ENCODE measurements around the gene UQCR10.
"Not testable (repeated sequence)": the region's sequence is repeated elsewhere in the genome, so short reads cannot be mapped to it uniquely, and the experiment has no call there.

Gene UQCR10

DNA sequence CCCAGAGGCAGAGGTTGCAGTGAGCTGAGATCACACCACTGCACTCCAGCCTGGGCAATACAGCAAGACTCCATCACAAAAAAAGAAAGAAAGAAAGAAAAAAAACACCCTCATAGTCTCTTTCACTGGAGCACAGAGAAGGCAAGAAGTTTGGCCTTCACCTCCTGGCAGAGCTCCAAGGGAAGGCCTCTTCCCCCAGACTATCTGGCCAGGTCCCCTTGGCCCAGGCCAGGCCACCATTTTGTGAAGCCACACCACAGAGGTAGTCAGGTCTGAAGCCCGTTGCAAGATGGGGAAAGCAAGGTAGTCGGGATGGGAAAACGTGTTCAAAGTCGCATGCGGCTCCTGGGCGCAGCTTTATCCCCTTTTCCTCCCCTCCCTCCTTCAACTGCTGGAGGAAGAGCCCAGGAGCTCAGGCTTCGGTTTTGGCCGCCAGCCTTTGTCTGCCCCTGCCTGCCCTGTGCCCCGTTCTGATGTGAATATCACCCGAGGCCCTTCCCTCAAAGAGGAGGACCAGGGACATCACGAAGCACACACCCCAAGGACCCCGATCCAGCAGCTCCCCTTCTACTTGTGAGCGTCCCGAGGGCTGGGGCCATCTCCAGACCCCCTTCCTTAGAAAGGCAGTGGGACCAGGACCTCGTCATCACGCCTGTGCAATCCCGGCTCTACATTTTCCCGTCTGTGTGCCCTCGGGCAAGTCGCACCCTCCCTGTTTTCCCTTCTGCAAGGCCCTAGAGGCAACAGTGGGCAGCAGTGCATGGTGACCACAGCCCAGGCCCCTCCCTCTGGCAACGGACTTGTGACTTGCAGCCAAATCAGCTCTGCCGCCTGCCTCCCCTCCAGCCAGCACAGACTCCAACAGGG, 29.7 kb upstream of the UQCR10 start:
- DNase-seq, result no peak

DNA sequence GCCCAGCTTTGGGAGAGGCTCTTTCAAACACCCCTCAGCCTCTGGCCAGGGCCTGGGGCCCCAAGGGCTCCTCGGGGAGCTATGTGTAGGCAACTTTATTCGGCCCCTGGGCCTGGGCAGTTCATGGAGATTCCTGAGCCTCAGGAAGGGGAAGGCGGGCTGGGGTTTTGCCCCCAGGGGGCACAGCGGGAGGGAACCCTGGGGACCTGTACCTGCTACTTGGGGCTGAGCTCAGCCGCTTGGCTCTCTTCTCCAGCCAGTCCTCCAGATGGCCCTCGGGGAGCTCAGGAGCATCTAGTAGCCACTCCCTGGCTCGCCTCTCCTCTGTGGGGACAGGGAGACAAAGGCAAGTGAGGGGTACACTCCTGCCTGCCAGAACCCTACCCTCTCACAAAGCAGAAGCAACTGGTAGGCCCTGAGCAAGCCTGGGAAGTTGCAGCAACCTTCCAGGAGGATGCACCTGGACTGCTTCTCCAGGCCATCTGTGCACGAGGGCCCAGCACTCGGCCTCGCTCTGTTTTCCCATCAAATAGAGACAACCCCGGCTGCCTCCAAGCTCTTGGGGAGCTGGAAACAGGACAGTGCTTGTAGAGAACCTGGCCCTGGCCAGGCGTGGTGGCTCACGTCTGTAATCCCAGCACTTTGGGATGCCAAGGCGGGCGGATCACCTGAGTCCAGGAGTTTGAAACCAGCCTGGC, 28.9 kb upstream of the UQCR10 start:
- DNase-seq, result no peak

DNA sequence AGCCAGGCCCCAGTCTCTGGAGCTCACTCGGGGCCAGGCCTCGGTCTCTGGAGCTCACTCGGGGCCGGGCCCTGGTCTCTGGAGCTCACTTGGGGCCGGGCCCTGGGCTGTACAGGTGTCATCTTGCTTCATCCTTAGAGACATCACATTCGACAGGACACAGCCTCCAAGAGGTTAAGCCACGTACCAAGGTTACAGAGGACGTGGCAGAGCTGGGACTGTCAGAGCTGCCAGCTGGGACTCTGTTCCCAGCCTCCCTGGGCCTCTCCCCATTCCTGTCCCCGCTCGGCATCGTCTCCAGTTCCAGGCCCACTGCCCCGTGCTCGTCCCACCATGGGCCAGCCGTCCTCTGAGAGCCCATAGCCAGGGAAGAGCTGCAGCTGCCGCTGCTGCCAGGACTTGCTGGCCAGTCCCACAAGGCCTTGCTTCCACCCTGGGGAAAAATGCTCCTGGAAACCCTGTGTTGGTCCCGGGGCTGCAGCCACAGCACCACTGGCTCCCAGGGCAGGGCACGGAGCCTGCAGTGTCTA, 27.8 kb upstream of the UQCR10 start:
- no peak for DNase-seq

DNA sequence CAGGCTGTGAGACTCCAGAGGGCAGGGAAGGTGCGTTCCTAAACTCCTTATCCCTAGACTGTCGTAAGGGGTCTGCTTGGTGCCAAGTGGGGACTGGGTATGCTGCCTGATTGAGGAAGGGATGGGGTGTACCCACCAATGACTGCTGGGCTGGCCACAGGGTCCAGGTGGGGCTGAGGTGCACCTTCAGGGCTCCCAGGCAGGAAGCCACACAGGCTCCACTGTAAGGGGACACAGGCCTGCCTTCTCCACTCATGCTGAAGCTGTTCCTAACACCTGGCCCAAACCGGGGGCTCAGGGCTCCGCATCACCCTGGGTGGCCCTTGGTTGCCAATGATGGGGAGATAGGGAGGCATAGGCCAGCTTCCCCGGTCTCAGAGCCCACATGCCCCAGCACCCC, 27.0 kb upstream of the UQCR10 start:
- no peak for DNase-seq

DNA sequence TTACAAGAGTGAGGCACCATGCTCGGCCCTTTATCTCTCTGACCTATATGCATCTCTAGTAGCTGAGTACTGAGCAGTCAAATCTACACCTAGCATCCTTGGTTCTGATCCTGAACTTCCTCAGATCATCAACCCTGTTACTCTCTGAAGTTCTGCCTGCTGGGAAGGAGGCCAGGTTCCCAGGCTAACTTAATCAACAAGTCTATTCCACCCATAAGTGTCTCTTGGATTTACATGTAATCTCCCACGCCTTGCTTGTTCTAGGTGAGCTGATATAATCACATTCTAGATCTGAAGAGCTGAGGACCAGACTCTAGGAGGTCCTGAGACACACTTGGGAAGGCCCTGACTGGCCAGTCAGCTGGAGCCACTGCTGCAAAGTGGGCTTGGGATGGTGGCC, 25.2 kb upstream of the UQCR10 start:
- no peak for DNase-seq

DNA sequence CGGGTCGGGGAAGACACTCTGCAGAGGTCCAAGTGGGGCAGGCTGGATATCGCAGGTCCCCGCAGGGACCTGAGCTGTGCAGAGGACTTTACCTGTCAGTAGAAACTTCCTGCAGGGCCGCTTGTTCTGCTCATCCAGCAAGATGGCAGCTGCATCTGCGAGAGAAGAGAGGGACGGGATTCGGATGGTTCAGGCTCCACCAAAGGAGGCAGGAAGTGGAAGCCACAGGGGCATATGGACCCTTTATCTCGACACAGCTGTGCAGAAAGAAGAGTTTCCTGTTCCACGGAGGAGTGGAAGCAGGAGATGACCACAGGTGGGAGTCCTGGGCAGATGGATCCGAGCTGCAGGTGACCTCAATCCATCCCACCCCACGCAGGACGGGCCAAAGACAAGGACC, 24.8 kb upstream of the UQCR10 start:
- DNase-seq, result no peak

DNA sequence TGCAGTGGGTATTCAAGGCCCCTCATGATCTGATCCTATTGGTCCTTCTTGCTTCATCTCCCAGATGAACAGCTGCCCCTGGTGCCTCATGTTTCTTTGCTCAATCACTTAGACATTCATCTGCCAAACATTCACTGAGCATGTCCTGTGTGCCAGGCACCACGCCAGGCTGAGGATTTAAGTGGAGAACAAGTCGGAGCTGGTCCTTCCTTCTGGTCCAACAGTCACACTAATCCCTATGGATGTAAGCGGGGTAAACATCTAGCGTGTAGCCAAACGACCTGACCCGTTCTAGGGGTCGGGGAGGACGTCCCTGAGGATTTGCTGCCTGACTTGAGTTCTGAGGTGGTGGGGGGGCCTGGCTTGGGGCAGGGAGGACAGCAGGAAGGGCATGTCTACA, 22.3 kb upstream of the UQCR10 start:
- DNase-seq, result no peak

DNA sequence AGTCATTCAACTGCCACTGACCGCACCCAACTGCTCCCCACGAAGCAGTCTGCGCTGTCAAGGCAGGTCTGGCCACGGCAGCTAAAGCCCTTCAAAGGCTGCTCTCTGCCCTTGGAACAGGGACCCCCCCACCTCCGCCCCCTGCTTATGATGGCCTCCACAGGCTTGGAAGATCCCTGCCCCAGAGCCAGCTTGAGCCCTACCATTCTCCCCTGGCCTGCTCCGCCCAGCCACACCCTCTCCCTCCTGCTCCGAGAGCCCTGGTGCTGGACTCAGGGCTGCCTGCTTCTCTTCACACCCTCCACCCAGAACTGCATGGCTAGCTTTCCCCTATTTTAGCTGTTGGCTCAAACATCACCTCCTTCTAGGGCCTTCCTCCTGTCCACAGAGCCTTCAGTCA, 19.3 kb upstream of the UQCR10 start:
- no peak for DNase-seq

DNA sequence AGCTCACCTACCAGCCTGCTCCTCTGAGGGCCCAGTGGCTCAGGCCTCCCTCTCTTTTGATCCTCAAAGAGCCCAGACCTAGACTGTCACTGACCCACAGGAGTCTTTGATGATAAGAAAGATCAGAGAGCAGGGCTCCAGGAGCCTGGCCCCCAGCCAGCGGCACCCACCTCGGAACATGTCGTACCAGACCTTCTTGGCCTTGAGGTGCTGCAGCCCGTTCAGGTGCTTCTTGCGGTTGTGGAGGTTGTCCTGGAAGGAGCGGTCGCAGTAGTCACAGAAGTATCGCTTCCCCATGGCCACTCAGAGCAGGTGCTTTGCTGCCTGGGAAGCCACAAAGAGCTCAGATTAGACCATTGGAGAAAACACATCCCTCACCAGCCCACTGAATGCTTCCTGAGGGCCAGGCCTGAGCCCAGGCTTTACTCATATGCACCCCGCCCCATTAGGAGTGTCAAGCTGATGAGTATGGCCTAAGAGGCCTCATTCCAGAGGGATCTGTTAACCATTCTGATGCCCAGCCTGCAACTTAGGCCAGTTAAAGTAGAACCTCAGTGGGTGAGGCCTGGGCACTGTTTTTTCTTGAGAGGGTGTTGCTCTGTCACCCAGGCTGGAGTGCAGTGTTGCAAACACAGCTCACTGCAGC, 18.8 kb upstream of the UQCR10 start:
- no peak for DNase-seq

DNA sequence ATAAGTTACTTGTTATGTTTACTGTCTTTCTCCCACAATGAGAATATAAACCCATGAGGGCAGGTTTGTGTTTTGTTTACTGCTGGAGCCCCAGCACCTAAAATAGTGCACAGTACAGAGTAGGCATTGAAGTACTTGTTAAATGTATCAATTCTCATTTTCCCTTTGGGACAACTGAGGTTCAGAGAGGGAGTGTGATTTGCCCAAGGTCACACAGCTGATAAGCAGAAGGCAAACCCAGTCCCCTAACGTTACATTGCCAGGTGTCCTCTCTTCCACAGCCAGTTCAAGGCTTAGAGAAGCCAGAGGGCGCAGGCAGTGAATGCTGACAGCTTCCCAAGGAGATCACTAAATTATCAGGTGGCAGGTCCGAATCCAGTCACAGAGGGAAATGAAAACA, 17.1 kb upstream of the UQCR10 start:
- DNase-seq, result no peak

DNA sequence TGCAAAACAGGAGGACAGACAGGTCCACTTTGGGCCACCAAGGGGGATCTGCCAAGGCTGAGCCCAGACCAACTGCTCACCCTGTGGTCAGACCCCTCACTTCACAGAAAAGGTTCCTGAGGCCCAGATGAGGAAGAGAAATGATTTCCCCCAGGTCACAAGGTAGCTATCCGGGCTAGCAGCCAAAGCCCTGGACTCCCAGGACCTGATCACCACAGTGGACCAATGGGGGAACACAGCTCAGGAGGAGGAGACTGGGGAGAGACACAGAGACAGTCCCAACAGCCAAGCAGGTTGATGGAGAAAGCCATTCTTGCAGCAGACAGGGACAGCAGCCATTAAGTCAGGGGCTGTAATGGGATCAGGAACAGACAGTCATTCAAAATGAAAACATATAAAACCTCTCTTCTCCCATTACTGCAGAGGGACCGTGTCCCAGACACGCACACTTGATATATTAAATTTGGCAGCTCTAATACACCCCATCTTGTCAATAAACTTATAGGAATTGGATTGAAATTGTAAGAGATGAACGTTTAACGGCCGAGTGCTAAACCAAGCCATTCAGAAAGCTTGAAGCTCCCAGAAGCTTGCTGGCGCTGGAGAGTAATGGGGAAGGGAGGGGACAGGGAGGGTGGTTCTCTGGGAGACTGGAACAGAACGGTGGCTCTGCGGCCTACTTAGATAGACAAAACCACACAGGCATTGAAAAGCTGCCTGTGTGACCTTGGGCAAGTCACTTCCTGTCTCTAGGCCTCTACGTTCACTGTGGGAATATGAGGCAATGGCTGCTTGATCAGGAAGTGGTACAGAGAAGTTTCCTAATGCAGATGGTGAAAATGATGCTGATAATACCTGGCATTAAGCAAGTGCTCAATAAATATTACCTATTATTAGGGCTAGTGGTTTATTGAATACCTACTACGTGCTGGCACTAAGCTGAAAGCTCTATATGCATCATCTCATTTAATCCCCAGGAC, 16.3 kb upstream of the UQCR10 start:
- DNase-seq, result no peak

DNA sequence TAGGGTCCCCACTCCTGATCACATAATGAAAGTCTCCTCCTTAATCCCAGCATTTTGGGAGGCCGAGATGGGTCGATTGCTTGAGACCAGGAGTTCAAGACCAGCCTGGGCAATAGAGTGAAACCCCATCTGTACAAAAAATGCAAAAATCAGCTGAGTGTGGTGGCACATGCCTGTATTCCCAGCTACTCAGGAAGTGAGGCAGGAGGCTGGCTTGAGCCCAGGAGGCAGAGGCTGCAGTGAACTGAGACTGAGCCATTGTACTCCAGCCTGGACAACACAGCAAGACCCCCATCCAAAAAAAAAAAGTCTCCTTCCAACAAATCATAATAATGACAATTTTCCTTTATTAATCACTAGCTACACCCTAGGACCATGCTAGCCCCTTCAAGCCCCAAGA, 15.5 kb upstream of the UQCR10 start:
- no peak for DNase-seq

DNA sequence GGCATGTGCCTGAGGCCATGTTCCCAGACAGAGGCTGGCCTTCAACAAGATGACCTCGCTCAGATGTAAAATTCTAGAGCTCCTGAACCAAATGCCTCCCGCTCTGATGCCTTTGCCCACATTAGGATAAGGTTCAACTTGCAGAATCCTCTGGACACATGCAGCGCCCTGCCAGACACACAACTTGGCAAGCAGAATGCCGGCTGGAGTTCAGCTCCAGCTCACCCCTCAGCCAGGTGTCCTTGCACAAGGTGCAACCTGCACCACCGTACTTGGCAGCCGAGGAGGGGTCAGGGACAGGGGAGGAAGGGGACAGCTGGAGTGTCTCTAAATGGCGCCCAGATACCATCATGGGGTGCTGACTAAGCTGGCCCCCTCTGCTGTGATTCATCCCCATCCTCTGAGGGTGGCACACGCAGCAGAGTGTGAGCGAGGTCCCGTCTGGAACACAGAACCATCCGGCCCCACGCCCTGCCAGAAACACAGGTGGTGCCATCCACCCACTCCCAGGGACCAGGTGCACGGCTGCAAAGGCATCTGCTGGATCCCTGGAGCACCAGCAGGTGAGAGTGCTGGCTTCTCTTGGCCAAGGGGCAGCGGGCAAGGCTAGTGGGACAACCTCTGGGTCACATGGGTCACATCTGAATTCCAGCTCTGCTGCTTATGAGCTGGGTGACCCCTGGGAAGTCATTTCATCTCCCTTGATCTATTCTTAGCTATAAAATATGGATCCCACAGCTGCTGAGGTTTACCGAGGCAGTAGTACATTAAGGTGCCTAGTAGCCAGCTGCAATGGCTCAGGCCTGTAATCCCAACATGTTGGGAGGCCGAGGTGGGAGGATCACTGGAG, 13.1 kb upstream of the UQCR10 start:
- DNase-seq, result no peak

DNA sequence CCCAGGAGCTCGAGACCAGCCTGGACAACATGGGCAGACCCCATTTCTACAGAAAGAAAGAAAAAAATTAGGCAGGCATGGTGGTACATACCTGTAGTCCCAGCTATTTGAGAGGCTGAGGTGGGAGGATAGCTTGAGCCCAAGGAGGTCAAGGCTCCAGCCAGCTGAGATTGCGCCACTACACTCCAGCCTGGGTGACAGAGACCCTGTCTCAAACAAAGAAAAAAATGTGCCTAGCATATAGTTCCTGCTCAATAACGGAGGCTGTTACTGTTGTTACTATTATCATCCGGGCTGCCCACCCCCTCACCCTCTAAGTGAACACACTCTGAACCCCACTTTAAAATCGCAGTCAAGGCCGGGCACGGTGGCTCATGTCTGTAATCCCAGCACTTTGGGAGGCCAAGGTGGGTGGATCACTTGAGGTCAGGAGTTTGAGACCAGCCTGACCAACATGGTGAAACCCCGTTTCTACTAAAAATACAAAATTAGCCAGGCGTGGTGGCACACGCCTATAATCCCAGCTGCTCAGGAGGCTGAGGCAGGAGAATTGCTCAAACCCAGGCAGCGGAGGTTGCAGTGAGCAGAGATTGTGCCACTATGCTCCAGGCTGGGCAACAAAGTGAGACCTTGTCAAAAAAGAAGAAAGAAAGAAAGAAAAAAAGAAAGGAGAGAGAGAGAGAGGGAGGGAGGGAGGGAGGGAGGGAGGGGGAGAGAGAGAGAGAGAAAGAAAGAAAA, 12.3 kb upstream of the UQCR10 start:
- DNase-seq, result not testable (repeated sequence)

DNA sequence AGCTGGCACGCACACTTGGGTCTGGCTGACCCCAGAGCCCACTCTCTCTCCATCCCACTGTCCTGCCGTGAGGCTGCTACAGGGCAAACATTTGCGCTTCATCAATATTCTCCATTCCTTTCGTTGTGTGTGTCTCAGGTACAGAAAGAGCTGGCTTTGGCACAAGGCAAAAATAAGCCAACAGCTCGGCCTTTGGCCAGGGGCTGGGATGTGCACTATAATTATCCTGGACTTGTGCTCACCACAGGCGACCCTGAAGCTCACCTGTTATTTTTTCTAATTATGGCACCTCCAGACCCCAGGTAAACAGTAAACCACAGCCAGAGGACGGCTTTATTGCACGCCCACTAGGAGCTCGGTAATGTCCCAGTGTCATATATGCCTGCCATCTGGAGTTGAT, 11.3 kb upstream of the UQCR10 start:
- no peak for DNase-seq

DNA sequence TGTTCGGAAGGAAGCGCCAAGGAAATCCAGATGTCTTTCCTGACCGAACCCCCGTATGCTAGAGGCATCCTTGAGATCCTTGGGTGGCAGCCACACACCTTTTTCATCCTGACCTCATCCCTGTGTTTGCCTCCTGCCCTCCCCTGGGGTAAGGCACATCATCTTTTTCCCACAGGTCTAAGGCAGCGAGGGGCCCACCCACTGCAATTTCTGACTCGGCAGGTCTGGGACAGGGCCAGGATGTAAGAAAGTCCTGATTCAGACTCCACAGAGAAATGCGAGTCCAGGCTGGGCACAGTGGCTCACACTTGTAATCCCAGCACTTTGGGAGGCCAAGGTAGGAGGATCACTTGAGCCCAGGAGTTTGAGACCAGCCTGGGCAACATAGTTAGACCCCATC, 10.8 kb upstream of the UQCR10 start:
- DNase-seq, result no peak

DNA sequence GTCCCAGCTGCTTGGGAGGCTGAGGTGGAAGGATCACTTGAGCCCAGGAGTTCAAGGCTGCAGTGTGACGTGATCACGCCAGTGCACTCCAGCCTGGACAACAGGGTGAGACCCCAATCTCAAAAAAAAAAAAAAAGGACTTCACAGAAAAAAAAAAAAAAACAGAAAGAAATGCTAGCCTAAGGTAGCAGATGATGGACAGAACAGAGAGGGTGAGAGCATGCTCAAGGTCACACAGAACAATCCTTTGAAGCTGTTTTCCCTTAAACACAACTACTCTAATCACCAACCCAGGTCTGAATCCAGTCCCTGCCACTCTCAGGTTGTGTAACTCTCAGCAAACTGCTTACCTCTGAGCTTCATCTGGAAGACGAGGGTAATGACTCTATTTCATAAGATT, 10.1 kb upstream of the UQCR10 start:
- no peak for DNase-seq

DNA sequence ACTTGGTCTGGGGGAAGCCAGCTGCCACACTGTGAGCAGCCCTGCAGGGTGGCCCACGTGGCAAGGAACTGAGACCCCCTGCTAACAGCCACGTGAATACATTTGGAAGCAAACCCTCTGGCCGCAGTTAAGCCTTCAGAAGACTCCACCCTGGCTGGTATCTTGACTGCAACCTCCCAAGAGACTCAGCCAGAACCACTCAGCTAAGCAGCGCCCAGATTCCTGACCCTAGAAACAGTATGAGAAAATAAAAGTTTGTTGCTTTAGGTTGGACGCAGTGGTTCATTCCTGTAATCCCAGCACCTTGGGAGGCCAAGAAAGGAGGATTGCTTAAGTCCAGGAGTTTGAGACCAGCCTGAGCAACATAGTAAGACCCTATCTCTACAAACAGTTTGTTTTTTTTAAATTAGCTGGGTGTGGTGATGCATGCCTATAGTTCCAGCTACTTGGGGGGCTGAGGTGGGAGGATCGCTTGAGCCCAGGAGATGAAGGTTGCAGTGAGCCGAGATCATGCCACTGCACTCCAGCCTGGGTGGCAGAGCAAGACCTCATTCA, 9.0 kb upstream of the UQCR10 start:
- no peak for DNase-seq

DNA sequence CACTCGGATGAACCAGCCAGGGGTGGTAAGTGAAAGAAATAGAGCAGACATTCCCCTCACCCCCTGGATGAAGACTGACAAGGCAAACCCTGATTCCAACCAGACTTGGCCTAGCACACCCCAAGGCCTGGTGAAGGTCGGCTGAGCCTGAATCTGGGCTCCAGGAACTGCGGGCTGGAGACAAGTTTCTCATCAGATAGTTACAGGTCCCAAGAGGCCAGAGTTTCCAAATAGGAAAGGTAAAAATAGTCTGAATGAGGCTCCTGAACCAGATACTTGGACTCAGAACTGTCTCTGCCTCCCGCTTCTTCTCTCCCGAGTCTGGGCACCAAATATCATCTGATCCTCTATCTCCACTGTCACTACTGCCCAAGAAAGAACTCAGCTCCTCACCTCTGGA, 8.2 kb upstream of the UQCR10 start:
- no peak for DNase-seq

DNA sequence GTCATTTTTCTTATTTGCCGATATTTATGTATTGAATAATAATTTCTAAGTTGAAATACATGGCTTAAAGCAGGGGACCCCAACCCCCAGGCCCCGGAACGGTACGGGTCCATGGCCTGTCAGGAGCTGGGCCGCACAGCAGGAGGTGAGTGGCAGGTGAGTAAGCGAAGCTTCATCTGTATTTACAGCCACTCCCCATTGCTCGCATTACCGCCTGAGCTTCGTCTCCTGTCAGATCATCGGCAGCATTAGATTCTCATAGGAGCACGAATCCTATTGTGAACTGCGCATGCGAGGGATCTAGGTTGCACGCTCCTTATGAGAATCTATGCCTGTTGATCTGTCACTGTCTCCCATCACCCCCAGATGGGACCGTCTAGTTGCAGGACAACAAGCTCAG, 4.9 kb upstream of the UQCR10 start:
- DNase-seq, result no peak
